ENCODE data around the gene GHRHR. TPM values are rescaled to one million over a fixed set of nuclear protein-coding genes. Genes with fewer than 3 reads are reported as not detected.

GHRHR gene
- total RNA-seq, 4 donors from 2014 or later = not detected

GRCh38 chr7:30933124-30933974 lies 30.4 kb upstream of the GHRHR start:
- TF ChIP-seq CTCF (IDR thresholded peaks at IDR 0.05; ENCODE audit: low read depth) = no peak

DNA sequence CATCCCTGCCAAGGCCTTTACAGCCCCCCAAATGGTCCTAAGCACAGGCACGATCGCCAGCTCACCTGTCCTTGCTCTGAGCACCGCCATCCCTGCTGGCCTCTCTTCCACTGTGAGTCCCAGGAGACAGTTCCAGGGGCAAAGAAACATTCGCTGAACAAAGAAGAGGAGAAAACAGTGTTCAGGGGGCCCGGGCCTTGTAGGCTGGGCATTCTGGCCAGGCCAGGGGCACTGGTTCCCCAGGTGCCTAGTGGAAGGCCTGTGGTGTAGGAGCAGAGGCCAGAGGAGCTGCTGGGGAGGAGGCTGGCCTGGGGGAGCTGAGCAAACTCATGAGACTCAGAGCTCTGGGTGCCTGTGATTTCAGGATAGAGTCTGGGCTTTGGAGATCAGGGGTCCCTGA lies 29.5 kb upstream of the GHRHR start:
- no peak for TF ChIP-seq CTCF (IDR thresholded peaks at IDR 0.05; ENCODE audit: low read depth)

GRCh38 chr7:30934732-30935568 lies 28.8 kb upstream of the GHRHR start:
- no peak for TF ChIP-seq CTCF (IDR thresholded peaks at IDR 0.05; ENCODE audit: low read depth)

GRCh38 chr7:30935569-30935877 lies 28.2 kb upstream of the GHRHR start:
- TF ChIP-seq CTCF (IDR thresholded peaks at IDR 0.05; ENCODE audit: low read depth) = no peak

GRCh38 chr7:30936650-30937245 lies 27.0 kb upstream of the GHRHR start:
- no peak for TF ChIP-seq CTCF (IDR thresholded peaks at IDR 0.05; ENCODE audit: low read depth)

GRCh38 chr7:30937416-30937815 lies 26.3 kb upstream of the GHRHR start:
- TF ChIP-seq CTCF (IDR thresholded peaks at IDR 0.05; ENCODE audit: low read depth) = no peak
